Skeletal muscle tissue (tissue), 4 donors: ENCODE data around the gene GAS7. TPM values are rescaled to one million over a fixed set of nuclear protein-coding genes. Genes with fewer than 3 reads are reported as not detected.
A peak's percentile ranks its signal among the peaks of the same experiment; 100 is the strongest.

ENCODE experiments used
- H3K27ac ChIP-seq: one replicate; pipeline ENCODE4 v1.7.0; 2013; ENCODE audit warnings: mild to moderate bottlenecking, low read depth, low read length, inconsistent platforms
- H3K27me3 ChIP-seq, 3 donors: one replicate each; pipeline ENCODE4 v1.7.0; 2013; ENCODE audit warnings: low read length in 3 of 3; ENCODE audit not compliant: control insufficient read depth in 3 of 3, insufficient read depth in 3 of 3
- H3K36me3 ChIP-seq, 3 donors: one replicate each; pipeline ENCODE4 v1.7.0; 2013; ENCODE audit warnings: low read length in 3 of 3; ENCODE audit not compliant: control insufficient read depth in 3 of 3, insufficient read depth in 3 of 3
- H3K4me1 ChIP-seq, 3 donors: one replicate each; pipeline ENCODE4 v1.7.0; 2013; ENCODE audit warnings: low read length in 3 of 3, mild to moderate bottlenecking in 3 of 3; ENCODE audit not compliant: control insufficient read depth in 3 of 3, insufficient read depth in 3 of 3
- H3K4me3 ChIP-seq, 3 donors: one replicate each; pipeline ENCODE4 v1.7.0; 2013; ENCODE audit warnings: low read length in 3 of 3
- H3K9ac ChIP-seq, 3 donors: one replicate each; pipeline ENCODE4 v1.7.0; 2013; ENCODE audit warnings: low read length in 3 of 3, mild to moderate bottlenecking in 3 of 3, moderate library complexity in 2 of 3, low read depth in 1 of 3
- H3K9me3 ChIP-seq, 3 donors: one replicate each; pipeline ENCODE4 v1.7.0; 2013; ENCODE audit warnings: low read length in 3 of 3; ENCODE audit not compliant: control insufficient read depth in 3 of 3
- total RNA-seq: library from RNA; depleted of rRNA; stranded (reverse); fragments of >200 nt; gene quantifications from one replicate; pipeline ENCODE4 v1.2.3, GENCODE V29; 2014
- donor health status: Osteomylitis.

The GAS7 gene
- total RNA-seq, 1 donor from 2014 or later = 58.5 TPM

DNA sequence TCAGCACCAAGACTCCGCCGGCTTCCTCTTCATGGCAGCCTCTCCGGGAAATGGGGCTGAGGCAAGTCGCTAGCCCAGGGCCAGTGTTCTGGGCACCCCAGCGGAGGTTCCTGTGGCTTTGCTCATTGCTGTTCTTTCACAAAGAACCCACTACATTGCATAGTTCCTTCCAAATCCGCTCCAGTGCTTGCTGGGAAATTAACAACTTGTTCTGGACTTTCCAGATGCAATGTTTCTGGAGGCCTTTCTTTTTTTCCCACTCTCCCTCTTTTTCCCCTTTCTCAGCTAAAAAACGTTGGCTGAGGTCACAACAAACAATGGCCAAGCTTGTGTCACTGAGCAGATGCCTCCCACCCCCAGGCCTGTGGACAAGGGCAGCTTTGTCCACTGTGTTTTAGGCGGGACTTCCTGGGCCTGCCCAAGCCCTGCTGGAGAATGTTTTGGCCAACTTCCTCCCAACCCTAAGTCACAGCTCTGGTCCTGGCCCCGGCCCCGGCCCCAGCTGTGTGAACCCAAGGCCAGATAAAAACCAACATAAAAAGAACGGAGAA is 161.8 kb downstream of the GAS7 start:
- Histone ChIP-seq H3K9ac (peak overlapping the region; percentile 14 to 57 (median 21)), H3K27me3 (peaks cover 0 to 11% (median 2%) of the 10 kb centered on the region in 3 donors), H3K4me1 (peaks cover 9 to 12% (median 11%) of the 10 kb centered on the region in 3 donors), H3K4me3 (peak overlapping the region in 1 of 3 donors; percentile 31), H3K9me3 (no peaks in the 10 kb centered on the region), H3K27ac (peak overlapping the region; percentile 80), H3K36me3 (no peaks in the 10 kb centered on the region)

DNA sequence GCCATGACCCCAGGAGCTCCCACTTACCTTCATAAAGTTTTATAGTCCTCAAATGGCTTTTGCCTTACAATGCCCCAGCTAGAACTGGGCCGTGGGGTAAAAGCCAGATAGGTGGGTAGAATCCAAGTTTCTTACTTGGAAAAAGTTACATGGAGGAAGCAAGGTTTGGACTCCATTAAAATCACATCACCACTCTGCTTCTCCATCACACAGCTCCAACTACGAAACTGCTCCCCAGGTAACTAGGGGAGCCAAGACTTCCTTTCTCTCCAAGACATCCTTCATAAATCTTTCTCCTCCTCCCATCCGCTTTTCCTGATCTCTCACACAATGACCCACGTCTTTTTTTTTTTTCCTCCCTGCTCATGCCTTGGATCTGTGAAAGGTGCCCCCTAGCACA is 162.5 kb downstream of the GAS7 start:
- Histone ChIP-seq H3K27ac (peak overlapping the region; percentile 80), H3K9me3 (no peaks in the 10 kb centered on the region), H3K36me3 (no peaks in the 10 kb centered on the region), H3K4me1 (peaks cover 10 to 12% (median 11%) of the 10 kb centered on the region in 3 donors), H3K9ac (peak overlapping the region; percentile 20 to 57 (median 21)), H3K27me3 (peaks cover 0 to 11% (median 2%) of the 10 kb centered on the region in 3 donors), H3K4me3 (peak overlapping the region in 1 of 3 donors; percentile 55)

DNA sequence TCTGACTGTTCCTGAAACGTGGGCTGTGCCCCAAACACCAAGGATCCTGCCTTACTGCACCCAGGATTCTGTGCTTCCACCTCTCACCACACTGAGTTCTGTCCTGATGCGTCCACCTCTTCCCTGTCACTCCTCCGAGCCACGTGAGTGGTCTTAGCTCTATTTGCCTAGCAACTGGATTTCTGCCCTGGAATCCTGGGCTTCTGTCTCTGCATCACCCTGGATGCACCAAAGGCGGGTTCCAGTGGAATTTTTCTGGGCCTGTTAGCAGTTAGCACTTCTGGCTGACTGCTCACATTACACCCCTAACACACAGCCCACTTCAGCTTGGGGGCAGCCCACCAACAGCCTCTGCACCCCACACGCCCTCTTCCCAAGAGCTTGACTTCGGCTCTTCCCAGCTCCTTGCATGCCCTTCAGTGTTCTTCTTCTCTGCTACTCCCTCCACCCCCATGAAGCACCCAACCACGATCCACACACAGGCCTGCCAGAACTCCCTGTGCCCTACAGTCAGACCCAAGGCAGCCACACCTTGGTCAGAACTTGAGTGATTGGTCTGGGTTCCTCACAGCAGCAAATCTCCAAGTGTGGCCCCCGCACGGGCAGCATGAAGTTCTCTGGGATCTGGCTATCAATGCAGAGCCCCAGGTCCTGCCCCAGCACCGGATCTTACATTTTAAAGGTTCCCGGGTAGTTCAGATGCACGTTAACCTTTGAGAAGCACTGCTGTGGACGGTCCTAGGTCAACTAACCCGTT is 163.5 kb downstream of the GAS7 start:
- peak overlapping the region in 2 of 3 donors; percentile 9 to 13 for H3K4me3 ChIP-seq
- H3K4me1 ChIP-seq = peaks cover 11 to 12% (median 11%) of the 10 kb centered on the region in 3 donors
- peak overlapping the region; percentile 80 for H3K27ac ChIP-seq
- no peaks in the 10 kb centered on the region for H3K36me3 ChIP-seq
- peaks cover 0 to 11% (median 2%) of the 10 kb centered on the region in 3 donors for H3K27me3 ChIP-seq
- no peak overlapping the region for H3K9ac ChIP-seq
- no peaks in the 10 kb centered on the region for H3K9me3 ChIP-seq

DNA sequence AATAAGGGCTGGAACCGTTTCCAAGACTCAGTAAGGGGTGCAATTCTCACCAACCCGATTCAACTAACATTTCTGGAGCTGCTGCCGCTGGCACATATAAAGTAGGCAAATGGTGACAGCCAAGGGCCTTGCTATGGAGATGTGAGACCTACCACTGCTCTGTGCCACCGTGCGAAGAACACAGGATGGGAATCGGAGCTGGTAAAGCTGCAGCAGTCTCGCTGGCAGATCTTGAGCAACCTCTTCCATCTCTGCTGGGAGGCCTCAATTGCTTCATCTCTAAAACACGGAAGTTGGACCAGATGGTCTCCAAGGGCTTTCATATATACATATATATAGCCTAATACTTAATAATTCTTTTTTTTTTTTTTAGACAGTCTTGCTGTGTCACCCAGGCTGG is 164.4 kb downstream of the GAS7 start:
- no peaks in the 10 kb centered on the region for H3K9me3 ChIP-seq
- no peaks in the 10 kb centered on the region for H3K36me3 ChIP-seq
- peaks cover 0 to 11% (median 2%) of the 10 kb centered on the region in 3 donors for H3K27me3 ChIP-seq
- H3K4me3 ChIP-seq = peak overlapping the region in 2 of 3 donors; percentile 22 to 31
- no peak overlapping the region for H3K9ac ChIP-seq
- H3K27ac ChIP-seq = peak overlapping the region; percentile 51
- peaks cover 11 to 12% (median 11%) of the 10 kb centered on the region in 3 donors for H3K4me1 ChIP-seq

DNA sequence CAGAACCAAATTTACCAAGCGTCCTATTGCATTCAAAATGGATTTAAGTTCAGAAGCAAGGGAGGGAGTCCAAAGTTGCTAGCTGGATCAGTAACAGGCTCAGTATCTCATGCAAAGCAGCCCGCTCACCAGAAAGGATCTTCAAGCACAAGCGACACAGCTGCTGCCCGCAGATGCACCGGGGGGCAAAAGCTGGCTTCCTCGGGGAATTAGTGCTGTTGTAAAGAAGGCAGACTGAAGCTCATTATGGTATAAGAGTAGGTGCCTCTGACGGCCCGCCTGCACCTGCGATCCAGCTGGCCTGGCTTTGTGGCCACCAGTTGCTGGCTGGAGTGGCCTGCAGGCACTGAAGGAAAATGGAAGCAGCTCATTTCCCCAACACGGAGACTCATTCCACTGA is 165.0 kb downstream of the GAS7 start:
- Histone ChIP-seq H3K4me1 (peaks cover 11 to 12% (median 11%) of the 10 kb centered on the region in 3 donors), H3K36me3 (no peaks in the 10 kb centered on the region), H3K4me3 (no peak overlapping the region), H3K9me3 (no peaks in the 10 kb centered on the region), H3K27me3 (peaks cover 0 to 11% (median 2%) of the 10 kb centered on the region in 3 donors), H3K9ac (no peak overlapping the region), H3K27ac (peak overlapping the region; percentile 51)

DNA sequence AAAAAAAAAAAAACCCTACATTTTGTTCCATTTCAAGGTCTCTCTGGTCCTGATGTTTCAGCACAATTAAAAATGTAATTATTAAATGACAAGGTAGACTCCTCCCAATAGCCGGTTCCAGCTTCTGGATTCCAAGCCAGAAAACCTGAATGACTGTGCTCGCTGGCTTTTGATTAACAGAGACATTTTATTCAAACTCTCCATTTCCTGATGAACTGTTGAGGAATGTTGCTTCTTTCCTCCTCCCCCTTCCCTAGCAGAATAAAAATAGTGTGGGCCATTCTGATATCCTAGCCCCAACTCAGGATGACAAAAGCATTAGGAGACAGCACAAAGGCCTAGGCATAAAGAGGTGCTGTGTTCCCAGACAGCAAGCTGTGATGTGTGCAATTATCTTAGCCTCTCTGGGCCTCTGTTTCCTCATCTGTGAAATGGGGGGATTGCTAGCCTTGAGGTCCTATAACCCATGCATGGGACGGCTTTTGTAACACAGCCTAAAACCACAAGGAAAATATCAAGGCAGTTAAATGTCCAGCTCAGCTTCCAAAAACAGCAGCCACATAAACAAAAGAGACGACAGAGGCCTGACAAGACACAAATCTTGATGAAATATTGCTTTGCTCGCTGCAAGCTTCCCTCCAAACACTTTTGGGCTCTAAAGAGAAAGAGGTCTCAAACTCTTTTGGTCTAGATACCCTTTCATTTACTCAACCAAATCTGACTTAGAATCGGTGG is 166.1 kb downstream of the GAS7 start:
- H3K9ac ChIP-seq = no peak overlapping the region
- H3K4me1 ChIP-seq = peaks cover 11 to 12% (median 11%) of the 10 kb centered on the region in 3 donors
- H3K27ac ChIP-seq = peak overlapping the region; percentile 15
- H3K36me3 ChIP-seq = no peaks in the 10 kb centered on the region
- peaks cover 0 to 11% (median 3%) of the 10 kb centered on the region in 3 donors for H3K27me3 ChIP-seq
- H3K4me3 ChIP-seq = no peak overlapping the region
- H3K9me3 ChIP-seq = no peaks in the 10 kb centered on the region

DNA sequence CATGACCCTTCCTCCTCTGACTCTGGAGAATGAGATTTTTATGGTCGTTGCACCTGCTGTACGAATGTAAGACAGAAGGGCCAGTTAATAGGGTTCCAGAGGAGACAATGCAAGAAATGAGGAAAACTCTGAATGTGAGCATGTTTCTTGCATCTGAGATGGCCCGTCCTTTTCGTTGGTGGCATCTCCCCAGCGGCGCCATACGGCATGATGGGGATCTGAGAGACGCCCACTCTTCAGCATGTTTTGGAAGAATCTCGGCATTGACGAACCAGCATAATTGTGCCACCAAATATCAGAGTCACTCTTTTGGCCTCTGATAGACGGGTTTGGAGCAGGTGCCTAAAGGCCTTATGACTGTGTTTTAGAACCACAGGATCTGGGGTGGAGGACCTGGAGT is 166.8 kb downstream of the GAS7 start:
- H3K4me3 ChIP-seq = no peak overlapping the region
- H3K9ac ChIP-seq = no peak overlapping the region
- no peaks in the 10 kb centered on the region for H3K36me3 ChIP-seq
- H3K4me1 ChIP-seq = peaks cover 11 to 12% (median 11%) of the 10 kb centered on the region in 3 donors
- no peak overlapping the region for H3K27ac ChIP-seq
- H3K27me3 ChIP-seq = peaks cover 0 to 11% (median 6%) of the 10 kb centered on the region in 3 donors
- no peaks in the 10 kb centered on the region for H3K9me3 ChIP-seq

DNA sequence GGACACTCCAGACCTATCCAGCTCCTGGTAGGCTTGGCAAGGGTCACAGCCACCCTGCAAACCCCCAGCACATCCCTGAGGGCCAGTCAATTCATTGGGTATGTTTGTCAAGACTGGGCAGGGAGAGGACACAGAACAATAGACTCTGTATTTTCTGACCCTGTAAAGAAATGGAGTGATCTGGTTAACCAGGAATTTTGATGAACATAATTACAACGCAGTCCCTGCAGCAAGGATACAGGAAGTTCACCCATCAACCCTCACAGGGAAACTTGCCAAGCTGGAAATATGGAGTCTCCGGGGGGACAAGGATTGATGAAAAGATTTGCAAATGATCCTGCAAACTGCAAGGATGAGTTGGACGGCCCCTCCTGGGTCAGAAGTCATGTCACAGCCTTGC is 167.3 kb downstream of the GAS7 start:
- Histone ChIP-seq H3K9me3 (no peaks in the 10 kb centered on the region), H3K4me1 (peaks cover 11 to 12% (median 11%) of the 10 kb centered on the region in 3 donors), H3K27ac (no peak overlapping the region), H3K9ac (no peak overlapping the region), H3K4me3 (no peak overlapping the region), H3K36me3 (no peaks in the 10 kb centered on the region), H3K27me3 (peaks cover 0 to 11% (median 6%) of the 10 kb centered on the region in 3 donors)

DNA sequence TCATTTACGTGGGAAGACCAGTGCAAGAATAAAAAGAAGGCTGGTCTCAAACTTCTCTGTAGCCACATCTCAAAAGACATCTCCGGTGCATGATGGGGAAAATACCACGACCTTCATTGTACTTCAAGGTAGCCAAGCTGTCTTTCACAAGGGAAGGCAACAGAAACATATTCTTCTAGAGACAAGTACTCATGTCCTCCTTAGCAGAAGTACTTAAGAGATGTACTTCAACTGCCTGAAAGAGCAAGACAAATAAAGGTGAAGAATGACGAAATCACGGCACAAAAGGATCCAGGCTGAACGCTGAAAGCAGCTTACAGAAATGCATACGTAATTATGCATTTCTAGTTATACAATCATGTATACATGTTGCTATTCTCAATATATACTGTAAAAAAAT is 169.3 kb downstream of the GAS7 start:
- H3K36me3 ChIP-seq = no peaks in the 10 kb centered on the region
- H3K9ac ChIP-seq = no peak overlapping the region
- H3K4me3 ChIP-seq = no peak overlapping the region
- no peak overlapping the region for H3K27ac ChIP-seq
- peaks cover 6 to 9% (median 8%) of the 10 kb centered on the region in 3 donors for H3K4me1 ChIP-seq
- peaks cover 0 to 6% (median 4%) of the 10 kb centered on the region in 3 donors for H3K27me3 ChIP-seq
- H3K9me3 ChIP-seq = no peaks in the 10 kb centered on the region
